Measurements from ENCODE around the gene DCAF11.

DNA sequence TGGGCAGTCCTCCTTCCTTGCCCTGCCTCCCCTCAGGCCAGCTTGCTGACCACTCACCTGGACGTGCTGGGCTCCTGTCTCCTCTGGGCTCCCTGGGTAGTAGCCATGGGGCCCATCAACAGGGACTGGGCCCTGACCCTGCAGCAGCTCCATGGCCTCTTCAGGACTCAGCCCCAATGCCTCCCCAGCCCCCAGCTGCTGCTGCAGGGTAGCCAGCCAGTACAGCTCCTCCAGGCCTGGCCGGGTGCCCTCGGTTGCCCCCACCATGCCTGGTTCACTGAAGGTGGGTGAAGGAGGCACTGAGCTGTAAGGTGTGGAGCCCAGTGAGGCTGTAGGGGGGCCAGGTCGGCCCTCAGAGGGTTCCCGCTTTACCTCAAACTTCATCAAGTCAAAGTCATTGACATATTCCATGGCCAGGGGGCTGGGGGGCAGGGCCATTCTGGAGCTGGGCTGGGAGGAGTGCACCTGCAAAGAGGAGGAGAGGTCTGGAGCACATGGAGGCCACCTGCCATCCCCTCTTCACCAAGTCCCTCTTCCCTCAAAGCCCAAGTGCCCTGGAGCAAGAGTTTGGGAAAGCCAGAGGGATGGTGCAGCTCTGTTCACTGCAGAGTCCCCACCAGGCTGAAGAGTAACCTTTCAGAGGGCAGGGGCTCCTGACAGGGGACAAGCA lies 32.0 kb upstream of the DCAF11 start:
- TF ChIP-seq, protein P1, sequence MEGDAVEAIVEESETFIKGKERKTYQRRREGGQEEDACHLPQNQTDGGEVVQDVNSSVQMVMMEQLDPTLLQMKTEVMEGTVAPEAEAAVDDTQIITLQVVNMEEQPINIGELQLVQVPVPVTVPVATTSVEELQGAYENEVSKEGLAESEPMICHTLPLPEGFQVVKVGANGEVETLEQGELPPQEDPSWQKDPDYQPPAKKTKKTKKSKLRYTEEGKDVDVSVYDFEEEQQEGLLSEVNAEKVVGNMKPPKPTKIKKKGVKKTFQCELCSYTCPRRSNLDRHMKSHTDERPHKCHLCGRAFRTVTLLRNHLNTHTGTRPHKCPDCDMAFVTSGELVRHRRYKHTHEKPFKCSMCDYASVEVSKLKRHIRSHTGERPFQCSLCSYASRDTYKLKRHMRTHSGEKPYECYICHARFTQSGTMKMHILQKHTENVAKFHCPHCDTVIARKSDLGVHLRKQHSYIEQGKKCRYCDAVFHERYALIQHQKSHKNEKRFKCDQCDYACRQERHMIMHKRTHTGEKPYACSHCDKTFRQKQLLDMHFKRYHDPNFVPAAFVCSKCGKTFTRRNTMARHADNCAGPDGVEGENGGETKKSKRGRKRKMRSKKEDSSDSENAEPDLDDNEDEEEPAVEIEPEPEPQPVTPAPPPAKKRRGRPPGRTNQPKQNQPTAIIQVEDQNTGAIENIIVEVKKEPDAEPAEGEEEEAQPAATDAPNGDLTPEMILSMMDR (IDR thresholded peaks at IDR 0.05), result no peak
- no peak for TF ChIP-seq EZH2 (IDR thresholded peaks at IDR 0.05; ENCODE audit: borderline replicate concordance, insufficient read depth, low read depth, low read length, poor library complexity, severe bottlenecking)
